Epithelial cell of proximal tubule (primary cell): ENCODE measurements around the gene ATCAY. TPM values are rescaled to one million over a fixed set of nuclear protein-coding genes. Genes with fewer than 3 reads are reported as not detected.

ENCODE experiments used
- DNase-seq: peaks from one replicate; pipeline ENCODE4 v3.0.0-alpha.2; 2011; ENCODE audit warnings: low read depth
- H3K4me3 ChIP-seq: 2 replicates; pipeline ENCODE4 v1.5.1; 2011; ENCODE audit warnings: low read depth, mild to moderate bottlenecking, low read length
- total RNA-seq: library from RNA; depleted of rRNA; stranded (reverse); fragments of >200 nt; gene quantifications from 2 replicates; pipeline ENCODE4 v1.2.3, GENCODE V29; 2015
- TF ChIP-seq, protein P1 (sequence below): conservative IDR thresholded peaks from 2 replicates; pipeline ENCODE4 v1.5.1; 2012; ENCODE audit warnings: low read depth, mild to moderate bottlenecking, low read length

ATCAY gene
- total RNA-seq, 1 donor from 2014 or later = not detected

- peak; percentile 22 for DNase-seq
- H3K4me3 ChIP-seq = no peak overlapping the region
- TF ChIP-seq, protein P1, sequence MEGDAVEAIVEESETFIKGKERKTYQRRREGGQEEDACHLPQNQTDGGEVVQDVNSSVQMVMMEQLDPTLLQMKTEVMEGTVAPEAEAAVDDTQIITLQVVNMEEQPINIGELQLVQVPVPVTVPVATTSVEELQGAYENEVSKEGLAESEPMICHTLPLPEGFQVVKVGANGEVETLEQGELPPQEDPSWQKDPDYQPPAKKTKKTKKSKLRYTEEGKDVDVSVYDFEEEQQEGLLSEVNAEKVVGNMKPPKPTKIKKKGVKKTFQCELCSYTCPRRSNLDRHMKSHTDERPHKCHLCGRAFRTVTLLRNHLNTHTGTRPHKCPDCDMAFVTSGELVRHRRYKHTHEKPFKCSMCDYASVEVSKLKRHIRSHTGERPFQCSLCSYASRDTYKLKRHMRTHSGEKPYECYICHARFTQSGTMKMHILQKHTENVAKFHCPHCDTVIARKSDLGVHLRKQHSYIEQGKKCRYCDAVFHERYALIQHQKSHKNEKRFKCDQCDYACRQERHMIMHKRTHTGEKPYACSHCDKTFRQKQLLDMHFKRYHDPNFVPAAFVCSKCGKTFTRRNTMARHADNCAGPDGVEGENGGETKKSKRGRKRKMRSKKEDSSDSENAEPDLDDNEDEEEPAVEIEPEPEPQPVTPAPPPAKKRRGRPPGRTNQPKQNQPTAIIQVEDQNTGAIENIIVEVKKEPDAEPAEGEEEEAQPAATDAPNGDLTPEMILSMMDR = peak; percentile 64
Measured at GRCh38 chr19:3852614-3853254, 27.8 kb upstream of the ATCAY start.

- TF ChIP-seq, protein P1 = no peak
- no peak overlapping the region for H3K4me3 ChIP-seq
- DNase-seq = no peak
Measured at GRCh38 chr19:3855320-3855719, 25.2 kb upstream of the ATCAY start.

DNA sequence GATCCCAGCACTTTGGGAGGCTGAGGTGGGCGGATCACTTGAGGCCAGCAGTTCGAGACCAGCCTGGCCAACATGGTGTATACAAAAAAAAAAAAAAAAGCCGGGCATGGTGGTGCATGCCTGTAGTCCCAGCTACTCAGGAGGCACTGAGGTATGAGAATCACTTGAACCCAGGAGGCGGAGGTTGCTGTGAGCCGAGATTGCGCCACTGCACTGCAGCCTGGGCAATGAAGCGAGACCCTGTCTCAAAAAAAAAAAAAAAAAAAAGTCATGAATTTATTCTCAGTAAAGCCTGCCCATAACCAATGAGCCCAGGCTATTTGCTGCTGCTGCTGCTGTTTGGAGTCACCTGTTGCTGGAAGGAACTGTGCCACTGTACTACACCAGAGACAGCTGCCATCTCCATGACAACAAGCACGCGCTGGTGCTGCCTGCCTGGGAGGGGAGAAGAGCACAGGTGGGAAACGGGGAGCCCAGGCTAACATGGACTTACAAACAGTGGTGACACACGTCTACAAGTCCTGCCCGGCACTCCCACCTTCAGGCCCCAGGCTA is 23.0 kb upstream of the ATCAY start:
- no peak overlapping the region for H3K4me3 ChIP-seq
- DNase-seq = peak; percentile 16
- TF ChIP-seq, protein P1 = no peak

- no peak for DNase-seq
- H3K4me3 ChIP-seq = no peak overlapping the region
- TF ChIP-seq, protein P1 = no peak
Measured at GRCh38 chr19:3860499-3860898, 20.0 kb upstream of the ATCAY start.

- TF ChIP-seq, protein P1 = no peak
- no peak overlapping the region for H3K4me3 ChIP-seq
- no peak for DNase-seq
Measured at GRCh38 chr19:3862826-3863500, 17.5 kb upstream of the ATCAY start.

- TF ChIP-seq, protein P1 = no peak
Measured at GRCh38 chr19:3863648-3864047, 16.8 kb upstream of the ATCAY start.

More at GRCh38 chr19:3863648-3864047, 16.8 kb upstream of the ATCAY start:
- H3K4me3 ChIP-seq = no peak overlapping the region
- no peak for DNase-seq
